Nephron (organoid): ENCODE measurements around the gene PAPPA.

Experiments
- H3K27ac Mint-ChIP-seq, 3 experiments: 2 replicates each; pipeline ENCODE4 v1.8.0; 2020; ENCODE audit warnings: mixed read lengths in 3 of 3, mild to moderate bottlenecking in 2 of 3, moderate library complexity in 1 of 3
- H3K27me3 Mint-ChIP-seq: 2 replicates; pipeline ENCODE4 v1.8.0; 2021; ENCODE audit warnings: low read depth, mild to moderate bottlenecking, moderate library complexity, mixed read lengths
- H3K36me3 Mint-ChIP-seq: 2 replicates; pipeline ENCODE4 v1.8.0; 2020; ENCODE audit warnings: low read depth, mixed read lengths
- H3K4me1 Mint-ChIP-seq: 2 replicates; pipeline ENCODE4 v1.8.0; 2020; ENCODE audit warnings: mixed read lengths
- H3K4me3 Mint-ChIP-seq, 3 experiments: 2 replicates each; pipeline ENCODE4 v1.8.0; 2020; ENCODE audit warnings: mild to moderate bottlenecking in 3 of 3, mixed read lengths in 3 of 3, moderate library complexity in 2 of 3
- H3K9me3 Mint-ChIP-seq: 2 replicates; pipeline ENCODE4 v1.8.0; 2020; ENCODE audit warnings: mixed read lengths
- CTCF ChIP-seq, 3 experiments: fragments of 200-600 bp; sonication (generic); IDR thresholded peaks; one replicate each; pipeline ENCODE4 v1.5.0; 2021; ENCODE audit warnings: antibody characterized with exemption in 3 of 3; ENCODE audit not compliant: unreplicated experiment in 3 of 3

Gene PAPPA

GRCh38 chr9:116145036-116145435, 8.6 kb upstream of the PAPPA start:
- no peak overlapping the region for H3K27ac Mint-ChIP-seq
- H3K4me1 Mint-ChIP-seq: no peaks in the 10 kb centered on the region
- H3K9me3 Mint-ChIP-seq: no peaks in the 10 kb centered on the region
- peaks cover 3% of the 10 kb centered on the region for H3K27me3 Mint-ChIP-seq
- no peaks in the 10 kb centered on the region for H3K36me3 Mint-ChIP-seq
- H3K4me3 Mint-ChIP-seq: no peak overlapping the region
- no peak for TF ChIP-seq CTCF (IDR thresholded peaks at IDR 0.05; ENCODE audit: unreplicated experiment in 3 of 3)

- Mint-ChIP-seq H3K9me3 (no peaks in the 10 kb centered on the region), H3K4me1 (peaks cover 8% of the 10 kb centered on the region), H3K27ac (no peak overlapping the region), H3K27me3 (peaks cover 21% of the 10 kb centered on the region), H3K4me3 (no peak overlapping the region), H3K36me3 (no peaks in the 10 kb centered on the region)
- no peak for TF ChIP-seq CTCF (IDR thresholded peaks at IDR 0.05; ENCODE audit: unreplicated experiment in 3 of 3)
Measured at GRCh38 chr9:116147821-116148220, 5.8 kb upstream of the PAPPA start.

GRCh38 chr9:116149844-116150243, 3.7 kb upstream of the PAPPA start:
- peaks cover 35% of the 10 kb centered on the region for H3K27me3 Mint-ChIP-seq
- no peaks in the 10 kb centered on the region for H3K36me3 Mint-ChIP-seq
- H3K4me3 Mint-ChIP-seq: no peak overlapping the region
- peak; percentile 57 to 78 (median 59) for TF ChIP-seq CTCF (IDR thresholded peaks at IDR 0.05; ENCODE audit: unreplicated experiment in 3 of 3)
- no peaks in the 10 kb centered on the region for H3K9me3 Mint-ChIP-seq
- H3K4me1 Mint-ChIP-seq: peaks cover 18% of the 10 kb centered on the region
- no peak overlapping the region for H3K27ac Mint-ChIP-seq

- Mint-ChIP-seq H3K9me3 (no peaks in the 10 kb centered on the region), H3K4me3 (no peak overlapping the region), H3K4me1 (peaks cover 30% of the 10 kb centered on the region), H3K36me3 (no peaks in the 10 kb centered on the region), H3K27me3 (peaks cover 47% of the 10 kb centered on the region), H3K27ac (no peak overlapping the region)
- TF ChIP-seq CTCF (IDR thresholded peaks at IDR 0.05; ENCODE audit: unreplicated experiment in 3 of 3): no peak
Measured at GRCh38 chr9:116151199-116151598, 2.4 kb upstream of the PAPPA start.

- H3K36me3 Mint-ChIP-seq: no peaks in the 10 kb centered on the region
- TF ChIP-seq CTCF (IDR thresholded peaks at IDR 0.05; ENCODE audit: unreplicated experiment in 3 of 3): no peak
- peaks cover 53% of the 10 kb centered on the region for H3K27me3 Mint-ChIP-seq
- H3K27ac Mint-ChIP-seq: peak overlapping the region in 2 of 3 experiments; percentile 15 to 24
- H3K4me1 Mint-ChIP-seq: peaks cover 38% of the 10 kb centered on the region
- H3K9me3 Mint-ChIP-seq: no peaks in the 10 kb centered on the region
- H3K4me3 Mint-ChIP-seq: peak overlapping the region; percentile 38 to 55 (median 46)
Measured at GRCh38 chr9:116151966-116152381, 1.6 kb upstream of the PAPPA start.

GRCh38 chr9:116152390-116152789, 1.2 kb upstream of the PAPPA start:
- H3K4me3 Mint-ChIP-seq: peak overlapping the region; percentile 38 to 55 (median 46)
- H3K9me3 Mint-ChIP-seq: no peaks in the 10 kb centered on the region
- H3K36me3 Mint-ChIP-seq: no peaks in the 10 kb centered on the region
- peaks cover 57% of the 10 kb centered on the region for H3K27me3 Mint-ChIP-seq
- peak overlapping the region in 2 of 3 experiments; percentile 15 to 24 for H3K27ac Mint-ChIP-seq
- peak; percentile 36 to 58 (median 50) for TF ChIP-seq CTCF (IDR thresholded peaks at IDR 0.05; ENCODE audit: unreplicated experiment in 3 of 3)
- H3K4me1 Mint-ChIP-seq: peaks cover 42% of the 10 kb centered on the region
